Lung (tissue), 12 donors: Measurements from ENCODE around the gene AZGP1. TPM values are rescaled to one million over a fixed set of nuclear protein-coding genes. Genes with fewer than 3 reads are reported as not detected.

Experiments used
- ATAC-seq: fragments of 200-7000 bp; cut with Tn5 transposase; one replicate; pipeline ENCODE4 v1.9.1; 2020; ENCODE audit warnings: moderate number of reproducible peaks; ENCODE audit not compliant: insufficient read depth, low FRiP score
- DNase-seq, 3 donors: peaks; one replicate each; pipeline ENCODE4 v3.0.0-alpha.2; 2013 to 2017
- H3K27ac ChIP-seq, 2 donors: one replicate each; pipeline ENCODE4 v1.5.1; 2013; ENCODE audit warnings: mild to moderate bottlenecking in 2 of 2, moderate library complexity in 2 of 2, control low read depth in 1 of 2, inconsistent platforms in 1 of 2, low read depth in 1 of 2, low read length in 1 of 2
- H3K27me3 ChIP-seq, 3 donors: one replicate each; pipeline ENCODE4 v1.5.1; 2013; ENCODE audit warnings: low read length in 2 of 3; ENCODE audit not compliant: control insufficient read depth in 3 of 3, insufficient read depth in 3 of 3
- H3K36me3 ChIP-seq, 4 donors: one replicate each; pipeline ENCODE4 v1.5.1; 2013; ENCODE audit warnings: low read length in 4 of 4, mild to moderate bottlenecking in 1 of 4, moderate library complexity in 1 of 4; ENCODE audit not compliant: control insufficient read depth in 4 of 4, insufficient read depth in 4 of 4
- H3K4me1 ChIP-seq, 5 donors: one replicate each; pipeline ENCODE4 v1.5.1; 2013; ENCODE audit warnings: low read length in 5 of 5, mild to moderate bottlenecking in 2 of 5, moderate library complexity in 1 of 5; ENCODE audit not compliant: control insufficient read depth in 5 of 5, insufficient read depth in 5 of 5
- H3K4me3 ChIP-seq: one replicate; pipeline ENCODE4 v1.5.1; 2013; ENCODE audit warnings: mild to moderate bottlenecking, control low read depth, moderate library complexity
- H3K9ac ChIP-seq, 2 donors: one replicate each; pipeline ENCODE4 v1.5.1; 2013; ENCODE audit warnings: low read length in 2 of 2, control low read depth in 1 of 2; ENCODE audit not compliant: insufficient read depth in 1 of 2
- H3K9me3 ChIP-seq, 4 donors: one replicate each; pipeline ENCODE4 v1.5.1; 2013; ENCODE audit warnings: low read length in 3 of 4, mild to moderate bottlenecking in 1 of 4, moderate library complexity in 1 of 4; ENCODE audit not compliant: control insufficient read depth in 4 of 4, insufficient read depth in 3 of 4
- WGBS, 2 donors: extraction: QIAGEN DNeasy Blood & Tissue Kit; methylation state at CpG; one replicate each; pipeline ENCODE4 v1.1.7; 2013; 5-methylcytosine and 5-hydroxymethylcytosine counted together
- polyA plus RNA-seq, 2 donors: library from polyadenylated mRNA; stranded (reverse); fragments of 200-250 nt; gene quantifications; one replicate each; pipeline ENCODE4 v1.2.1, GENCODE V29; 2013
- total RNA-seq, 2 donors: library from RNA; depleted of rRNA in 1 of 2; stranded (reverse); fragments of >200 nt in 1 of 2; gene quantifications; one replicate each; pipeline ENCODE4 v1.2.1, GENCODE V29; 2014 to 2021
- TF ChIP-seq, protein P1 (sequence below): IDR thresholded peaks from 2 replicates; pipeline ENCODE4 v1.5.1; 2012; ENCODE audit warnings: mild to moderate bottlenecking; ENCODE audit errors: control extremely low read depth, extremely low read depth
- donor health status: control.
- donor health status: control.
- donor health status: Bipolar disorder and iron deficiency.
- donor health status: healthy.
- donor health status: DM: yes; HTN: yes; CAD: no.

Gene AZGP1
- total and polyA plus RNA-seq, 4 donors: 4.1 to 82.8 (median 28.5) TPM

DNA sequence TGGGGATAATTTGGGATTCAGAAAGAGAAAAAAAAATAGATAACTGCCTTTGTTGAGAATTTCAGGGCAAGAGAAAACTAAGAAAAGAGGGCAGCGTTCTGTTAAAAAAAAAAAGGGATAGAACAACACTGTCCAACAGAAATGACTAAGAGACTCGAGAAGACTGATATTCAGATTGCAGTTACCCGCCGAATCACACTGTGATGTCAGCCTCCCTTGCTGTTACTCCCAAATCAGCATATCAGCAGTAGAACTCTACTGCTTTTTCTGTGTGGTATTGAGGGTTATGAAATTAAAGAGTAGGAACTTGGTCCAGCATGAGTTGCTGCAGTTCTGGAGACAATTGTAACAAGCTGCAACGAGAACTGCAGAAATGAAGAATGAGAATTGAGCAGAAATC, 48.3 kb downstream of the AZGP1 start:
- Histone ChIP-seq H3K9ac (no peak overlapping the region), H3K9me3 (no peaks in the 10 kb centered on the region), H3K4me1 (peaks cover 0 to 7% (median 0%) of the 10 kb centered on the region in 5 donors), H3K27me3 (peaks cover 0 to 4% (median 0%) of the 10 kb centered on the region in 3 donors), H3K36me3 (no peaks in the 10 kb centered on the region), H3K27ac (no peak overlapping the region), H3K4me3 (no peak overlapping the region)
- 80 to 91% methylated on average over 5 of the region's 5 CpGs for WGBS, 2 donors
- ATAC-seq (no peak), DNase-seq (no peak)
- TF ChIP-seq, protein P1, sequence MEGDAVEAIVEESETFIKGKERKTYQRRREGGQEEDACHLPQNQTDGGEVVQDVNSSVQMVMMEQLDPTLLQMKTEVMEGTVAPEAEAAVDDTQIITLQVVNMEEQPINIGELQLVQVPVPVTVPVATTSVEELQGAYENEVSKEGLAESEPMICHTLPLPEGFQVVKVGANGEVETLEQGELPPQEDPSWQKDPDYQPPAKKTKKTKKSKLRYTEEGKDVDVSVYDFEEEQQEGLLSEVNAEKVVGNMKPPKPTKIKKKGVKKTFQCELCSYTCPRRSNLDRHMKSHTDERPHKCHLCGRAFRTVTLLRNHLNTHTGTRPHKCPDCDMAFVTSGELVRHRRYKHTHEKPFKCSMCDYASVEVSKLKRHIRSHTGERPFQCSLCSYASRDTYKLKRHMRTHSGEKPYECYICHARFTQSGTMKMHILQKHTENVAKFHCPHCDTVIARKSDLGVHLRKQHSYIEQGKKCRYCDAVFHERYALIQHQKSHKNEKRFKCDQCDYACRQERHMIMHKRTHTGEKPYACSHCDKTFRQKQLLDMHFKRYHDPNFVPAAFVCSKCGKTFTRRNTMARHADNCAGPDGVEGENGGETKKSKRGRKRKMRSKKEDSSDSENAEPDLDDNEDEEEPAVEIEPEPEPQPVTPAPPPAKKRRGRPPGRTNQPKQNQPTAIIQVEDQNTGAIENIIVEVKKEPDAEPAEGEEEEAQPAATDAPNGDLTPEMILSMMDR: no peak

DNA sequence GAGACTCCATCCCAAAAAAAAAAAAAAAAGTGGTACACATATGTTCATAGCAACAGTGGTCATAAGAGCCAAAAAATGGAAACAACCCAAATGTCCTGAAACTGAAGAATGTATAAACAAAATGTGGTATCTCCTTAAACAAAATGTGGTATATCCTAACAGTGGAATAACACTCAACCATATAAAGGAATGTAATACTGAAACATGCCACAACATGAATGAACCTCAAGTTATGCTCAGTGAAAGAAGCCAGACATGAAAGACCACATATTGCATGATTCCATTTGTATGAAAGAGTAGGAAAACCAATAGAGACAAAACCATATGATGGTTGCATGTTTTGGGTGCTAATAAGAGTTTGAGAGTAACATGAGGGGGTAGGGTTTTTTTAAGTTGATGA, 49.5 kb downstream of the AZGP1 start:
- peaks cover 0 to 7% (median 0%) of the 10 kb centered on the region in 5 donors for H3K4me1 ChIP-seq
- H3K9ac ChIP-seq: no peak overlapping the region
- TF ChIP-seq, protein P1: no peak
- ATAC-seq (no peak), DNase-seq (no peak)
- no peaks in the 10 kb centered on the region for H3K9me3 ChIP-seq
- no peak overlapping the region for H3K4me3 ChIP-seq
- peaks cover 0 to 4% (median 0%) of the 10 kb centered on the region in 3 donors for H3K27me3 ChIP-seq
- H3K36me3 ChIP-seq: peaks cover 0 to 4% (median 2%) of the 10 kb centered on the region in 4 donors
- no peak overlapping the region for H3K27ac ChIP-seq

DNA sequence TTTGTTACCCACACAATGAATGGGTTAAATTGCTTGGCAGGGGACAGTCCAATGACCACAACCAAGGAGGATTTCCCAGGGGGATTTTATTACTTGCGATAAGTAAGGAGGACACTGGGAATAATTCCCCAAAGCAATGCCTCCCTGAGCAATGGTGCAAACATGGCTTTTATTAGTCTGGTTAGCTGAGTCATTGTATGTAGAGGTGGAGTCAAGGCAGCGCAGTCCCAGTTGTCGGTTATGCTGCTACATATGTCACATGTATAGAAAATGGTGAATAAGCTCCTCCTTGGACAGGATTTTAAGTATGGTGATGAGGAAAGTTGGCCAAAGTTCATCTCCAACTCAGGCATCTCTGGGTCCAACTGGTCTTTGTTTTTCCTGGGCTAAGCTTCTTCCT, 52.6 kb downstream of the AZGP1 start:
- Histone ChIP-seq H3K4me3 (no peak overlapping the region), H3K27me3 (peaks cover 0 to 4% (median 0%) of the 10 kb centered on the region in 3 donors), H3K27ac (no peak overlapping the region), H3K36me3 (peaks cover 0 to 11% (median 4%) of the 10 kb centered on the region in 4 donors), H3K4me1 (peaks cover 0 to 12% (median 2%) of the 10 kb centered on the region in 5 donors), H3K9ac (no peak overlapping the region), H3K9me3 (no peaks in the 10 kb centered on the region)
- TF ChIP-seq, protein P1: no peak
- no peak for DNase-seq
- ATAC-seq: no peak
- 87 to 93% methylated on average over 3 of the region's 3 CpGs for WGBS, 2 donors

DNA sequence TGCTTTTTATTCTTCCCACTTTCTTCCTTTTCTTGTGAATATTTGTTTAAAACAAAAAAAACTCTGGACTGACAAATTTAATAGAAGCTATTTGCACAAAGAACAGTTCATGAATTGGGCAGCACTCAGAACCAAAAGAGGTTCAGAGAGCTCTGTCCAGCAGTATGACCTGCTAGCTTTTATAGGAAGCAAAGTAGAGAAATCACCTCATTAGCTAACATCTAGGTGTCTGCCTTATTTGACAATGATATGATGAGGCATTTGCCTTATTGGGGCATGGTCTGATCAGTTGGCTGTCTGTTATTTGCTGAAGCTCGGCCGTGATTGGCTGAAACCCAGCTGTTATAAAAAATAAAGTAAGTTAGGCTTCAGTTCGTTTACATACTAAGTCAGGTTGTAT, 55.7 kb downstream of the AZGP1 start:
- no peak overlapping the region for H3K9ac ChIP-seq
- peaks cover 6 to 23% (median 13%) of the 10 kb centered on the region in 4 donors for H3K36me3 ChIP-seq
- DNase-seq (peak in 1 of 3 donors; percentile 29), ATAC-seq (no peak)
- peaks cover 0 to 24% (median 10%) of the 10 kb centered on the region in 5 donors for H3K4me1 ChIP-seq
- H3K4me3 ChIP-seq: no peak overlapping the region
- no peaks in the 10 kb centered on the region for H3K9me3 ChIP-seq
- H3K27me3 ChIP-seq: no peaks in the 10 kb centered on the region
- 60 to 99% methylated on average over 3 of the region's 3 CpGs for WGBS, 2 donors
- no peak overlapping the region for H3K27ac ChIP-seq
- TF ChIP-seq, protein P1: no peak
